NCI-H69 (cell line): Measurements from ENCODE around the gene SDK2.
"Not testable (repeated sequence)": the region's sequence is repeated elsewhere in the genome, so short reads cannot be mapped to it uniquely, and the experiment has no call there.

ENCODE experiments used
- DNase-seq: peaks from one replicate; lab custom pipeline; 2025; lab: John Stamatoyannopoulos, UW

The SDK2 gene

GRCh38 chr17:73342050-73342522 is 302.2 kb downstream of the SDK2 start:
- DNase-seq: peak; percentile 100

- peak; percentile 88 for DNase-seq
Observed at GRCh38 chr17:73341350-73342049, 302.7 kb downstream of the SDK2 start.

- no peak for DNase-seq
Observed at GRCh38 chr17:73340093-73340596, 304.1 kb downstream of the SDK2 start.

GRCh38 chr17:73338566-73339197 is 305.6 kb downstream of the SDK2 start:
- DNase-seq: no peak

GRCh38 chr17:73338050-73338521 is 306.2 kb downstream of the SDK2 start:
- DNase-seq: no peak

GRCh38 chr17:73337330-73337710 is 306.9 kb downstream of the SDK2 start:
- DNase-seq: no peak

GRCh38 chr17:73336408-73337329 is 307.6 kb downstream of the SDK2 start:
- DNase-seq: peak; percentile 64

- peak; percentile 99 for DNase-seq
Observed at GRCh38 chr17:73335591-73336407, 308.4 kb downstream of the SDK2 start.

GRCh38 chr17:73334771-73335513 is 309.3 kb downstream of the SDK2 start:
- DNase-seq: peak; percentile 99

GRCh38 chr17:73333445-73333844 is 310.8 kb downstream of the SDK2 start:
- DNase-seq: not testable (repeated sequence)

- DNase-seq: no peak
Observed at GRCh38 chr17:73331060-73331459, 313.2 kb downstream of the SDK2 start.

- no peak for DNase-seq
Observed at GRCh38 chr17:73327676-73328075, 316.6 kb downstream of the SDK2 start.

- no peak for DNase-seq
Observed at GRCh38 chr17:73325527-73325842, 318.8 kb downstream of the SDK2 start.

- no peak for DNase-seq
Observed at GRCh38 chr17:73324711-73325526, 319.3 kb downstream of the SDK2 start.

- DNase-seq: peak; percentile 30
Observed at GRCh38 chr17:73324160-73324475, 320.1 kb downstream of the SDK2 start.

GRCh38 chr17:73323409-73324159 is 320.7 kb downstream of the SDK2 start:
- no peak for DNase-seq

- peak; percentile 78 for DNase-seq
Observed at GRCh38 chr17:73320601-73321264, 323.5 kb downstream of the SDK2 start.

GRCh38 chr17:73319766-73320165 is 324.5 kb downstream of the SDK2 start:
- no peak for DNase-seq

- DNase-seq: peak; percentile 63
Observed at GRCh38 chr17:73318836-73319235, 325.4 kb downstream of the SDK2 start.
